HG03108 (cell line): Measurements from ENCODE around the gene USP15.

ENCODE experiments used
- ATAC-seq: cut with Tn5 transposase; IDR thresholded peaks from one replicate; pipeline ENCODE4 v1.9.1; 2021; ENCODE audit warnings: moderate library complexity; ENCODE audit not compliant: unreplicated experiment

The USP15 gene

GRCh38 chr12:62256408-62257096, 3.7 kb upstream of the USP15 start:
- no peak for ATAC-seq

- no peak for ATAC-seq
Measured at GRCh38 chr12:62258231-62258630, 2.0 kb upstream of the USP15 start.

GRCh38 chr12:62258941-62259630, 1.1 kb upstream of the USP15 start:
- ATAC-seq: no peak

GRCh38 chr12:62259631-62259992, 592 bp upstream of the USP15 start:
- peak; percentile 9 for ATAC-seq

GRCh38 chr12:62260733-62261683, 804 bp downstream of the USP15 start:
- ATAC-seq: peak; percentile 36

GRCh38 chr12:62261876-62262517, 1.8 kb downstream of the USP15 start:
- no peak for ATAC-seq

GRCh38 chr12:62263232-62263631, 3.0 kb downstream of the USP15 start:
- ATAC-seq: no peak

- ATAC-seq: no peak
Measured at GRCh38 chr12:62263966-62264365, 3.8 kb downstream of the USP15 start.

GRCh38 chr12:62264706-62265105, 4.5 kb downstream of the USP15 start:
- ATAC-seq: no peak

GRCh38 chr12:62265511-62265910, 5.3 kb downstream of the USP15 start:
- ATAC-seq: no peak

GRCh38 chr12:62267026-62267425, 6.8 kb downstream of the USP15 start:
- no peak for ATAC-seq

GRCh38 chr12:62267480-62267879, 7.3 kb downstream of the USP15 start:
- peak; percentile 39 for ATAC-seq

GRCh38 chr12:62268956-62269355, 8.8 kb downstream of the USP15 start:
- ATAC-seq: no peak

GRCh38 chr12:62269464-62270228, 9.4 kb downstream of the USP15 start:
- no peak for ATAC-seq

- no peak for ATAC-seq
Measured at GRCh38 chr12:62270384-62270783, 10.2 kb downstream of the USP15 start.

- no peak for ATAC-seq
Measured at GRCh38 chr12:62270872-62271271, 10.7 kb downstream of the USP15 start.

- no peak for ATAC-seq
Measured at GRCh38 chr12:62272936-62273552, 12.8 kb downstream of the USP15 start.

GRCh38 chr12:62273724-62274380, 13.6 kb downstream of the USP15 start:
- ATAC-seq: no peak

GRCh38 chr12:62278022-62278421, 17.8 kb downstream of the USP15 start:
- no peak for ATAC-seq
